ENCODE data around the gene GLYR1.

The GLYR1 gene

DNA sequence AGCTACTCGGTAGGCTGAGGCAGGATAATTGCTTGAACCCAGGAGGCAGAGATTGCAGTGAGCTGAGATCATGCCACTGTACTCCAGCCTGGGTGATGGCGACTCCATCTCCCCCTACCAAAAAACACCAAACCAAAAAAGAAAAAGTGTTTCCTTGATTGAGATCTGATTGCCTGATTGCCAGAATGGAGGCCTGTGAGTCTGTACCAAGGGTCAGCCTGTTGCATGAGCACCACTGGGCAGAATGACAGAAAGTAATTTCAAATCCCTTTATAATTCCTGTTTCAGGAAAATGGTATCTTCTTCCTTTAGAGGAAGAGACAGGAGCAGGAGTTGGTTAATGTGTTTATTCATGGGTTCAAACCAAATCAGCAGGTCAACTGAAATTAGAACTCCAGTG is 8.7 kb upstream of the GLYR1 start:
- ChIA-PET POLR2A (no interaction called here), CTCF (no interaction called here)
- no peak for DNase-seq (ENCODE audit: extremely low spot score)
- no peak for TF ChIP-seq SUZ12 (IDR thresholded peaks at IDR 0.05)
- no peak for TF ChIP-seq FOXA1 (IDR thresholded peaks at IDR 0.05)
- TF ChIP-seq L3MBTL2 (conservative IDR thresholded peaks at IDR 0.05) = no peak
- TF ChIP-seq BHLHE40 (IDR thresholded peaks at IDR 0.05; ENCODE audit: borderline replicate concordance) = no peak
- no peak for TF ChIP-seq HDGF (IDR thresholded peaks at IDR 0.05; ENCODE audit: borderline replicate concordance)
- no peak for TF ChIP-seq ARNT (IDR thresholded peaks at IDR 0.05)
- TF ChIP-seq NFRKB (IDR thresholded peaks at IDR 0.05) = no peak
- no peak for TF ChIP-seq LEF1 (IDR thresholded peaks at IDR 0.05; ENCODE audit: borderline replicate concordance)
- no peak for TF ChIP-seq FOXM1 (IDR thresholded peaks at IDR 0.05; ENCODE audit: borderline replicate concordance)
- TF ChIP-seq, protein P1, sequence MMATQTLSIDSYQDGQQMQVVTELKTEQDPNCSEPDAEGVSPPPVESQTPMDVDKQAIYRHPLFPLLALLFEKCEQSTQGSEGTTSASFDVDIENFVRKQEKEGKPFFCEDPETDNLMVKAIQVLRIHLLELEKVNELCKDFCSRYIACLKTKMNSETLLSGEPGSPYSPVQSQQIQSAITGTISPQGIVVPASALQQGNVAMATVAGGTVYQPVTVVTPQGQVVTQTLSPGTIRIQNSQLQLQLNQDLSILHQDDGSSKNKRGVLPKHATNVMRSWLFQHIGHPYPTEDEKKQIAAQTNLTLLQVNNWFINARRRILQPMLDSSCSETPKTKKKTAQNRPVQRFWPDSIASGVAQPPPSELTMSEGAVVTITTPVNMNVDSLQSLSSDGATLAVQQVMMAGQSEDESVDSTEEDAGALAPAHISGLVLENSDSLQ (IDR thresholded peaks at IDR 0.05) = no peak
- no peak for TF ChIP-seq FOXK2 (IDR thresholded peaks at IDR 0.05)
- no peak for TF ChIP-seq ELF4 (IDR thresholded peaks at IDR 0.05)
- TF ChIP-seq ZNF384 (IDR thresholded peaks at IDR 0.05) = no peak
- TF ChIP-seq SP1 (IDR thresholded peaks at IDR 0.05) = no peak
- TF ChIP-seq CTBP1 (IDR thresholded peaks at IDR 0.05; ENCODE audit: borderline replicate concordance) = no peak
- no peak for TF ChIP-seq TARDBP (IDR thresholded peaks at IDR 0.05)

- ChIA-PET CTCF (no interaction called here), POLR2A (no interaction called here)
- TF ChIP-seq TARDBP (IDR thresholded peaks at IDR 0.05) (no peak), ARNT (IDR thresholded peaks at IDR 0.05) (no peak), FOXA1 (IDR thresholded peaks at IDR 0.05) (no peak), FOXK2 (IDR thresholded peaks at IDR 0.05) (no peak), FOXM1 (IDR thresholded peaks at IDR 0.05; ENCODE audit: borderline replicate concordance) (no peak), ZNF384 (IDR thresholded peaks at IDR 0.05) (no peak), LEF1 (IDR thresholded peaks at IDR 0.05; ENCODE audit: borderline replicate concordance) (no peak), CTBP1 (IDR thresholded peaks at IDR 0.05; ENCODE audit: borderline replicate concordance) (no peak)
- no peak for DNase-seq (ENCODE audit: extremely low spot score)
Observed at GRCh38 chr16:4855371-4855770, 8.3 kb upstream of the GLYR1 start.

DNA sequence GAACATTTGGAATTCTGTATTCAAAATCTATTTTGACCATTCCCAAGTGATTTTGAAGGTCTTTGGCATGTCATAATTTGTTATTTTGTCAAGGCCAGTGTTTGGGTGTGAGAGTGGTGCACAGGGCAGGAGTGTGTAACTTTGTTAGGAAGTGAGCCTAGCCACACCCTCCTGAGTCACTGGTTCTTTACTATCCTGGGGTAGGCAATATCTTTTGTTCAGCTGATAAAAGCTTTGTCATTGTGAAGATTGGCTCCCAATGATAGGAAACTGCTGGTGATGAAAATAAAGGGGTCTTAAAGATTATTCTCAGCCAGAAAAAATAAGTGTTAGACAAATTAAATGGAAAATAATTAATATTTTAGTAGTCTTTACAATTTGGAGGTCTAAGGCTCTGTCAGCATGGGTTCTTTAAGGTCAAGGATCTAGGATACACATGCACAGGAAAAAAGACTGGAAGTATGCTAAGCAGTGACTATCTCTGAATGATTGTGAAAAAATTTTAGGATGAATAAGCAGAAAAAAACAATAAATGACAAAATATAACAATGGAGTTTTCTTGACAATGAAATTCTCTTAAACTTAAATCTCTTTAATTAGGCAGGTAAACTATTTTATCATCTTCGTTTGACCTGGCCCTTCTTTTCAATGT is 5.3 kb upstream of the GLYR1 start:
- DNase-seq (ENCODE audit: extremely low spot score) = no peak
- no peak for TF ChIP-seq CTBP1 (IDR thresholded peaks at IDR 0.05; ENCODE audit: borderline replicate concordance)
- TF ChIP-seq, protein P1 (IDR thresholded peaks at IDR 0.05) = no peak
- no peak for TF ChIP-seq FOXM1 (IDR thresholded peaks at IDR 0.05; ENCODE audit: borderline replicate concordance)
- no peak for TF ChIP-seq ELF4 (IDR thresholded peaks at IDR 0.05)
- no peak for TF ChIP-seq HDGF (IDR thresholded peaks at IDR 0.05; ENCODE audit: borderline replicate concordance)
- no peak for TF ChIP-seq LEF1 (IDR thresholded peaks at IDR 0.05; ENCODE audit: borderline replicate concordance)
- TF ChIP-seq FOXA1 (IDR thresholded peaks at IDR 0.05) = no peak
- ChIA-PET CTCF (no interaction called here), POLR2A (no interaction called here)

DNA sequence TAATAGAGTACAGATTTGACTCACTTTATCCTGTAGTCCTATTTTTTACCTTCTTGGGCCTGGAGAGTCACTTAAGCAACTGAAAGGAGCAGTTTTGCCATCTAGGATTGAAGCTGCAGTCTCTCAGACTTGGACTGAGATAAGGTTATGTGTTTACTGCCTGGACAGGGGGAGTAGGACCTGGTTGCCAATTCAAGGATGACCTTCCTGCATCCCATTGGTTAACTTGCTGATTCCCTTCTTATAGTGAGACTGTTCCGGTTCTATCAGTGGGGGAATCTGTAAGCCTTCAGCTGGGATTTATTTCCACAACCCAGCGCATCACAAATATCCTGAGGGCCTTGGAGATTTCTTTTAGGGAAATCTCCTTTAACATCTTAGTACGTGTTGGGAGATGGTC is 3.1 kb upstream of the GLYR1 start:
- DNase-seq (ENCODE audit: extremely low spot score) = no peak
- TF ChIP-seq L3MBTL2 (conservative IDR thresholded peaks at IDR 0.05) = no peak
- TF ChIP-seq, protein P1 (IDR thresholded peaks at IDR 0.05) = no peak
- no peak for TF ChIP-seq TARDBP (IDR thresholded peaks at IDR 0.05)
- TF ChIP-seq ARNT (IDR thresholded peaks at IDR 0.05) = no peak
- no peak for TF ChIP-seq FOXK2 (IDR thresholded peaks at IDR 0.05)
- TF ChIP-seq BHLHE40 (IDR thresholded peaks at IDR 0.05; ENCODE audit: borderline replicate concordance) = no peak
- no peak for TF ChIP-seq SP1 (IDR thresholded peaks at IDR 0.05)
- TF ChIP-seq ELF4 (IDR thresholded peaks at IDR 0.05) = no peak
- ChIA-PET CTCF (interaction anchor here (0.7 kb wide), 1 partner anchor 48 kb away, joined by 5 read pairs; the partner anchor contains the start of gene ROGDI), POLR2A (no interaction called here)

DNA sequence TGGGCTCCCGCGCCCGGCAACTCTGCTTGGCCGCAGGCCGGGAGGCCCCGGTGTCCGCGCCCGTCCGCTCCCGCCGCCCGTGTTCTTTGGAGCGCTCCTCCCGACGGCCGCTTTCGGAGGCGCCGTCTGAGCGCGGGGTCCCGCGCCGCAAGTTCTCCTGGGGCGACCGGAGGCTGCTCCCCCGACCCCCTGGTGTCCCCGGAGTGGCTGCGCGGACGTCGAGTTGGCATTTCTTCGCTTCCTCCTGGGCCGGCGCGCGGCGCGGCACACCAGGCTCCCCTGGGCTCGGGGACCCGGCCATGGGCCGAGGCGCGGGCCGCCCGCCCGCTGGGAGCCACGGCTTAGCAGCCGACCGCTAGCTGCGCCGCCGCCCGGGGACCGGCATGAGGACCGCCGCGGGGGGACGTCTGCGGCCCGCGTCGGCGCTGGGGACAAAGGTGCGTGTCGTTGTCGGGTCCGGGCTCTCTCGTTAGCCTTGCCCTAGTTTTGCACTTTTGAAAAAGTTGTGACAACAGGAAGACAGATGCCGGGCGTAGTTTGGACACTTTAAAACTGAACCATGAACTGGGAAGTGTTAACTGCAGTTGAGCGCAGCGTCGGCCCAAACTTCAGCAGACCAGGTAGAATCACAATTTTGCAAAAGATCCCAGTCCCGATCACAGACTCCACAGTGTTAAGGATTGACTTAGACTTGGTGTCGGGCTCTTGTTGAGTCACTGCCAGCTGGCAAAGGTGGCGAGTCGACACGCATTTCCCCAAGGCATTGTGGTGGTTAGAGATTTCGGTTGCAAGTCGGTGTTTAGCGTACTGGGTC is 893 bp upstream of the GLYR1 start:
- ChIA-PET CTCF (no interaction called here), POLR2A (interaction anchor here (0.9 to 1.0 kb wide), 4 partner anchors 35 to 121 kb away, joined by 3 to 4 read pairs (median 4); no protein-coding TSS in a partner anchor)
- peak; percentile 27 for DNase-seq (ENCODE audit: extremely low spot score)
- no peak for TF ChIP-seq ELF4 (IDR thresholded peaks at IDR 0.05)

DNA sequence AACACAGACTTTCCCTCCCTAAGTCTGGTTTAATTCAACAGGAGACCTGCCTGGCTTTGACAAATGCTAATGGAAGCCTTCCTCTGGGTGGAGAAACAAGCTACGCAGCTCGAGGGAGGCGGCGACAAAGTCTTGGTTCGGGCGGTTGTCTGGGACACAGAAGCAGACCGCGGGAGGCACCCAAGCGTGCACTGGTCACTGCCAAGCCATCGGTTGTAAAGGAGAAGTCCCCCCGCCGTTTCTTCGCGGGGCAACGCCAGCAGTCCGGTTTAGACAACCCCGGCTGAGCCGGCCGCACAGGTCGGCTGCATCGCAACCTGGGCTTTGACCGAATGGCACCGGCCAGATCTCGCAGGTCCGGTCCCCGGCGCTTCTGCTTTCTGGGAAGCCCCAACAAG is 586 bp downstream of the GLYR1 start:
- no peak for TF ChIP-seq NFRKB (IDR thresholded peaks at IDR 0.05)
- TF ChIP-seq, protein P1 (IDR thresholded peaks at IDR 0.05) = no peak
- TF ChIP-seq ZNF384 (IDR thresholded peaks at IDR 0.05) = no peak
- no peak for TF ChIP-seq FOXK2 (IDR thresholded peaks at IDR 0.05)
- TF ChIP-seq ARNT (IDR thresholded peaks at IDR 0.05) = no peak
- no peak for TF ChIP-seq HDGF (IDR thresholded peaks at IDR 0.05; ENCODE audit: borderline replicate concordance)
- no peak for TF ChIP-seq CTBP1 (IDR thresholded peaks at IDR 0.05; ENCODE audit: borderline replicate concordance)
- TF ChIP-seq ELF4 (IDR thresholded peaks at IDR 0.05) = no peak
- no peak for TF ChIP-seq LEF1 (IDR thresholded peaks at IDR 0.05; ENCODE audit: borderline replicate concordance)
- no peak for TF ChIP-seq L3MBTL2 (conservative IDR thresholded peaks at IDR 0.05)
- TF ChIP-seq BHLHE40 (IDR thresholded peaks at IDR 0.05; ENCODE audit: borderline replicate concordance) = no peak
- TF ChIP-seq TARDBP (IDR thresholded peaks at IDR 0.05) = no peak
- TF ChIP-seq FOXA1 (IDR thresholded peaks at IDR 0.05) = no peak
- no peak for TF ChIP-seq SUZ12 (IDR thresholded peaks at IDR 0.05)
- no peak for TF ChIP-seq SP1 (IDR thresholded peaks at IDR 0.05)
- TF ChIP-seq FOXM1 (IDR thresholded peaks at IDR 0.05; ENCODE audit: borderline replicate concordance) = no peak
- DNase-seq (ENCODE audit: extremely low spot score) = peak; percentile 47
- ChIA-PET CTCF (no interaction called here), POLR2A (interaction anchor here (1.1 to 1.4 kb wide), 3 partner anchors 12 to 112 kb away, joined by 3 to 4 read pairs (median 4); partner anchors contain the start of genes ANKS3 and DNAAF8)

Measured in HEK293T (cell line).